GM19395 (cell line): Measurements from ENCODE around the gene FOLR3.
"Not testable (repeated sequence)": the region's sequence is repeated elsewhere in the genome, so short reads cannot be mapped to it uniquely, and the experiment has no call there.

Experiments used
- ATAC-seq: cut with Tn5 transposase; IDR thresholded peaks from one replicate; pipeline ENCODE4 v1.9.1; 2021; ENCODE audit warnings: mild to moderate bottlenecking, moderate library complexity; ENCODE audit not compliant: unreplicated experiment

The FOLR3 gene

DNA sequence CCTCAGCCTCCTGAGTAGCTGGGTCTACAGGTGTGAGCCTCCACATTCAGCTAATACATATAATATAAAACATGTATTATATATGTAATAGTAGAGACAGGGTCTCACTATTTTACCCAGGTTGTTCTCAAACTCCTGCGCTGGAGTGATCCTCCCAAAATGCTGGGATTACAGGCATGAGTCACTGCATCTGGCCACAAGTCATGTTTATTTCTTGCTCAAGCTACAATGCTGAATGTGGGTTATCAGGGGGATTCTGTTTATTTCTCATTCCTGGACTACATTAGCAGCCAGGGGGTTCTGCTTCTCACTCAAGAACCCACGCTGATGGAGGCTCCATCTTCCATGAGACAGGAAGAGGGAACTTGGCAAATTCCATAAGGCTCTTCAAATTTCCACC is 24.8 kb downstream of the FOLR3 start:
- ATAC-seq: no peak

GRCh38 chr11:72162891-72163492 is 27.5 kb downstream of the FOLR3 start:
- no peak for ATAC-seq

DNA sequence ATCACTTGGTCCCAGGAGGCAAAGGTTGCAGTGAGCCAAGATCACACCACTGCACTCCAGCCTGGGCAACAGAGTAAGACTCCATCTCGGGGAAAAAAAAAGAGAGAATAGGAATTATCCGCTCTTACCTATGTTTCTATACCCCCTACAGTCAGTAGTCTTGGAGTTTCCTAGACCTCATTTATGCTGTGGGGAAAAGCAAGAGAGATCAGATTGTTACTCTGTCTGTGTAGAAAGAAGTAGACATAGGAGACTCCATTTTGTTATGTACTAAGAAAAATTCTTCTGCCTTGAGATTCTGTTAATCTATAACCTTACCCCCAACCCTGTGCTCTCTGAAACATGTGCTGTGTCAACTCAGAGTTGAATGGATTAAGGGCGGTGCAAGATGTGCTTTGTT is 28.7 kb downstream of the FOLR3 start:
- not testable (repeated sequence) for ATAC-seq

DNA sequence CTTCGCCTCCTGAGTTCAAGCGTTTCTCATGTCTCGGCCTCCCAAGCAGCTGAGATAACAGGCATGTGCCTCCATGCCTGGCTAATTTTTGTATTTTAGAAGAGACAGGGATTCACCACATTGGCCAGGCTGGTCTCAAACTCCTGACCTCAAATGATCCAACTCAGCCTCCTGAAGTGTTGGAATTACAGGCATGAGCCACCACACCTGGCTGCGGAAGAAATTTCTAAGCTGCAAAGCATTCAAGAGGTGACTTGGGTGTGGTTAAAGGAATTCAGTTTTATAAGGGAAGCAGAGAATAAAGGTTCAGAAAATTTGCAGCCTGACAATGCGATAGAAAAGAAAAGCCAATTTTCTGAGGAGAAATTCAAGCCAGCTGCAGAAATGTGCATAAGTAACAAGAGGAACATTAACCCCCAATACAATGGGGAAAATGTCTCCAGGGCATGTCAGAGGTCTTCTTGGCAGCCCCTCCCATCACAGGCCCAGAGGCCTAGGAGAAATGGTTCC is 33.6 kb downstream of the FOLR3 start:
- not testable (repeated sequence) for ATAC-seq

DNA sequence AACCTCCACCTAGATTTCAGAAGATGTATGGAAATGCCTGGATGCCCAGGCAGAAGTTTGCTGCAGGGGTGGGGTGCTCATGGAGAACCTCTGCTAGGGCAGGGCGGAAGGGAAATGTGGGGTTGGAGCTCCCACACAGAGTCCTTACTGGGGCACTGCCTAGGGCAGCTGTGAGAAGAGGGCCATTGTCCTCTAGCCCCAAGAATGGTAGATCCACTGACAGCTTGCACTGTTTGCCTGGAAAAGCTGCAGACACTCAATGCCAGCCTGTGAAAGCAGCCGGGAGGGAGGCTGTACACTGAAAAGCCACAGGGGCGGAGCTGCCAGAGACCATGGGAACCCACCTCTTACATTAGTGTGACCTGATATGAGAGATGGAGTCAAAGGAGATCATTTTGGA is 34.2 kb downstream of the FOLR3 start:
- ATAC-seq: not testable (repeated sequence)

DNA sequence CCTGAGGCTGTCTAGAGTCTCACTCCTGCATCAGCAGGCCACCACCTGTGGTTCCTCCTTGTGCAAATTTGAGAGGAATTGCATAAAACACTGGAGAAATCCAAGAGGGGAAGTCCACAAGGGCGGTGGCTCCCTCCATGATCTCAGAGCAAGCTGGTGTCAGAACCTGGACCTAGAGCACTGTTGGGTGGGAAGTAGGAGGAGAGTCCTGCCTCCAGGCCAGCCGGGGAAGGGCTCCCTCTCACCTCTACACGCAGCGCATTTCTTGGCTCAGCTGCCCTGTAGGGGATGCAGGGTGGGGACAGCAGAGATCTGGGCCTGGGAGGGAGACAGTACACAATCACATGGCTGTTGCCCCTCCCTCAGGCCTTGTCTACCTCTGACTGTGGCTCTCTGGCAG is 36.5 kb downstream of the FOLR3 start:
- ATAC-seq: not testable (repeated sequence)

- no peak for ATAC-seq
Measured at GRCh38 chr11:72173291-72173690, 37.8 kb downstream of the FOLR3 start.

DNA sequence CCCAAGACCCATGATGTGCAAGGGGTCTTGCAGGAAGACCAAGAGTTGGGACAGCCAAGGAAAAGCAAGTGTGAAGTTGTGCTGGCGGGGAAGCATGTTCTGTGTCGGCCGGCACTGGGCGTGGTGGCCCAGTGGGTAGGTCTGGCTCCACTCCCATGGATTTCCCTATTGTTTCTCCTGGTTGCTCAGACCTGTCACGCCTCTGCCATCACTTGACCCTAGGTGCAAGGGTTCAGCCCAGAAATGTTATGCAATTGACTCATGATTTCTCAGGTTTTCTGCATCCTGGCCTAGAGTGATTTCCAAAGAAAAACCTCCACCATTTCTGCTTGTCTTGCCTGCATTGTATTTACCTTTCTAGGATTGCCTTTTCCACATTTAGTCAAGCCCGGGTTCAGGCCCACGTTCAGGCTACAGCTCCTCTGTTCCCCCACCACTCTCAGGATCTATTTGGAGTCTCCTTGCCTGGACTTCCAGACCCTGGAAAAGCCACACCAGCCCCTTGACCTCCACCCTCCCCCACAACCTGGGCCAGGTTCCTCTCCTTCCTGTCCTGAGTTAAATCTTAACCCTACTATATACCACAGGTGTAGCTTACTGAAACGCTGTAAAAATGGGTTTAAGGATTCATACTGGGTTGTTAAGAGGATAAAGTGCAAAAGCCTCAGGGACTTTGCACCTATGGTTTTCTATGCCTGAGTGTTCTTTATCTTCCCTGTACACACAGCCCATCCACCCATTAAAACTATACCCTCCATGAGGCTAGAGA is 39.0 kb downstream of the FOLR3 start:
- ATAC-seq: no peak

- ATAC-seq: no peak
Measured at GRCh38 chr11:72177656-72178055, 42.1 kb downstream of the FOLR3 start.

GRCh38 chr11:72179049-72179803 is 43.7 kb downstream of the FOLR3 start:
- ATAC-seq: no peak

DNA sequence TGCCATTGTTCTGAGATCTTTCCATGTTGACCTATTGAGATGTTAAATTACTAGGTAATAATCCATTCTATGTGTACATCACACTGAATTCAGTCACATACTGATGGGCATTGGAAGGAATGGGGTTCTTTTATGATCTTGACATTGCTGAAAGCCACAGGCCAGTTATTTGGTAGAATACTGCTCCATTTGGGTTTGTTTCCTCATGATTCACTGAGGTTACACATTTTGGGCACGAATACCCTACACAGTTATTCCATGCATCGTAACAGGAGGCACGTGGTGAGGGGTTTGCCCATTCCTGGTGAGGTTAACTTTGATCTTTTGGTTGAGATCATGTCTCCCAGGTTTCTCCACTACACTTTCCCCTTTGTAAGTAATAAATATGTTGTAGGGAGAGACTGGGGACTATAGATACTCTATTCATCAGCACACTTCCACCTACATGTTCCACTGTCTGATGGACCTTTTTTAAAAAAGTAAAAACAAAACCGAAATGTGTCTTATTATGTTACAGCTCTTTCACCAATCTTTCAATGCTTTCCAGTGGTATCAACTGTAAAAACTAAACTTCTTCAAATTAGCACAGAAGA is 44.4 kb downstream of the FOLR3 start:
- ATAC-seq: no peak

- ATAC-seq: not testable (repeated sequence)
Measured at GRCh38 chr11:72180892-72181552, 45.5 kb downstream of the FOLR3 start.

DNA sequence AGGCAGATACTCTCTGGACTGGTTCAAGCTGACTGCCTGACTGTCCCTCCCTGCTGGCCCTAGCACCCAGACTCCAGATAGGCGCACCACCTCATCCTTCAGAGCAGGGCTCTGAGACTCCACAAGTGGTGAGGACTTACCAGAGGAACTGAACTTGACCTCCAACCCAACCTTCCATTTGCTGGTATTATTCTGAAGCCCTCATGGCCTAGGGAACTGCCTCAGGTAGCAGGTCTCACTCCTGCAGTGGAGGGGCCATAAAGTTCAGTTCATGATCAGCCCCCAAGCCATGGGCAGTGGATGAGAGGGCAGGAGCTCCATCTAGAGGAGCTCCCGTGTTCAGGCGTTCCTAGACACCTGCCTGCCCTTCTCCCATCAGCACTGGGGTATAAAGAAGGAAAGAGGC is 46.0 kb downstream of the FOLR3 start:
- ATAC-seq: not testable (repeated sequence)

- no peak for ATAC-seq
Measured at GRCh38 chr11:72188267-72188666, 52.7 kb downstream of the FOLR3 start.
